Hematopoietic multipotent progenitor cell treated with erythropoietin and hydrocortisone succinate and interleukin-3 and kit ligand, for 4 days (in vitro differentiated cells): ENCODE results near the gene HDAC2.
"Not testable (repeated sequence)": the region's sequence is repeated elsewhere in the genome, so short reads cannot be mapped to it uniquely, and the experiment has no call there.

Experiments
- DNase-seq: peaks from one replicate; pipeline ENCODE4 v3.0.0-alpha.2; 2015

HDAC2 gene

DNA sequence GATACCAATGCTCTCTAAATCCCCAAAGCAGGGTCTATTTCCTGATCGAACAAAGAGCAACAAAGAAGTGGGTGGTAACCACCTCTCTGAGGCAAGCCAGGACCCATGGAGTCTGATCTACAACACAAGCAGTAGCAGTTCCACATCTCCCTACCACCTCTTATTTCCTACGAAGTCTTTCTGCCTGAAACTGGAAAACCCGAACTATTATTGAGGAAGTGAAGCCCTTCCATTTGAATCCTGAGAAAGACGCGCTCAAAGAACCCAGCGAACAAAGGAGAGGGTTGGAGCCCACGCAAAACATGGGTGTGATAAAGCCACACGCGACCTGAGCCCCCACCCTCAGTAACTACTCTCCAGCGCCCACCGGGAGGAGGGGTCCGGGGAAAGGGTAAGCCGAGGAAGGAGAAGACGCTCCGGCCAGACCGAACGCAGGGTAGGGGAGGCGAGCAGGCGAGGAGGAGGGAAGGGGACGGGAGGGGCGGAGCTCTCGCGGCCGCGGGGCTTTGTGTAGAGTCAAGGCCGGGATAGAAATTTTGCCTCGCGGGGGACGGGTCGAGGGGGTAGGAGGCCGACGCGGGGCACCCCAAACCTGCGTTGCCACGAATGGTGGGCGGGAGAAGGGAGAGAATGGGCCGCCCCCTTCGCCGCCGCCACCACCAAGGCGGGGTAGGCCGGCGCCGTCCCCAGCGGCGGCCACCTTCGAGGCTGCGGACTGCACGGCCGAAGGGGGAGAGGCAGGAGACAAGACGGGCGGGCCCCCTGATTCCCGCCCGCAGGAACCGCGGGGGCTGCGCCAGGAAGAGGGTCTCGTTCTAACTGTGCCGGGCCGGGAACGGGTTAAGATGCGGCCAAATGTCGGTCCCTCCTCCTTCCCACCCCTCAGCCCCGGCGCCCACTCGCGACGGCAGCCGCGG lies 802 bp downstream of the HDAC2 start:
- DNase-seq = peak; percentile 82

DNA sequence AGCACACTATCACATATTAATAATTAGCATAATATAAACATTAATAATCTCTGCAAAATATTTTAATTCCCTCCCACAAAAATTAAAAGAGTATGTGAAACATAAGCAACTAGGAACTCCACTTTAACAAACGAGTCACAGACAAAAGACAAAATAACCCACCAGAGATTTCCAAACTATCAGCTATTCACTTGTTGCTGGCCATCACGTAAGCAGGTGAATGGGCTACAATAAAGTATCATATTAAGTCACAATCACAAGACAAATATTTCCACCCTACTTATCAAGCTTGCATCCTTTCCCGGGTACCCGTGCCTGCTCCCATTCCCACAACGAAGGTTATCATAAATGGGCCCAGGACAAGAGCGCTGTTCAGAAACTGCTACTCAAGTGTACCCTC lies 2.5 kb downstream of the HDAC2 start:
- DNase-seq = no peak

DNA sequence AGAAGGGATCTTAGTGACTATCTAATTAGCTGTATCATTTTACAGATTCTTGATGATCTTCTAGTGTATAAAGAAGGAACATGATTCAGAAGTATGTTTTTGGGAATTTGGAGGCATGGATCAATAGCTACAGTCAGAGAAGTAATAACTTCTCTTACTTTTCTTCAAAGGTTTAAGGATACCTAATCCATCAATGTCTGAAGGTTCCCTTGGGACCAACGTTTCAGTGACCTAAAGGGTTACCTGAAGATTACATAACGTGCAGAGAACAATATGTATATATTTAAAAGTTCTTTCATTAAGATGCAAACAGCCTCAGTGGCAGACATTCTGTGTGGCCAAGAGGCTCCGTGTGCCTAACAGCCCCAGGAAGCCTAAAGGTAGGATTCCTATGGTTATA lies 3.2 kb downstream of the HDAC2 start:
- DNase-seq = no peak

DNA sequence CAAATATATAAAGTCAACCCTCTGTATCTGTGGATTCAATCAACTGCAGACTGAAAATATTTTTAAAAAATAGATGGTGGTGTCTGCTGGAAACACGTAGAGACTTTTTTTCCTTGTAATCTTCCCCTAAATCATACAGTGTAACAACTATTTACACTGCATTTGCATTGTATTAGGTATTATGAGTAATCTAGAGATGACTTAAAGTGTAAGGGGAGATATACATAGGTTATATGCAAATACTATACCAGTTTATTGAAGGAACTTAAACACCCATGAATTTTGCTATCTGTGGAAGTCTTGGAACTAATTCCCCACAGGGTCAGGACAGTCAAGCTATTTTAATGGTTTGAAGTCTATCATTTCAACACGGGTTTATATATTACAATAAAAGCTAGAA lies 10.2 kb downstream of the HDAC2 start:
- no peak for DNase-seq

DNA sequence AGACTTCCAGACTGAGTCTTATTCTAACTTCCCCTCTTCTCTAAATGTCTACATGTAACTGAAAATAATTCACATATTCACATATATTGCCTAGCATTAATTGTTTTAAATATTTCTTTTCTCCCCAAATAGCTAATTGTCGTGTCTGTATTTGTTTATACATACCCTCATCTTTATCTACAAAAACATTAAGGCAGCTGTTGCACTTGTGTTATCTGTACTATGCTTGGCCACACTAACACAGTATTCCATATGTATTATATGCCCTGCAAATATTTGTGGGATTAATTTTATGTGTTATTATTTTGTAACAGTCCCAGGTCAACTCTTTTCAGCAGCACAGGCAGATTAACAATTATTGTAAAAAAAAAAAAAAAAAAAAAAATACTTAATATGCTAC lies 11.7 kb downstream of the HDAC2 start:
- DNase-seq = peak; percentile 42

DNA sequence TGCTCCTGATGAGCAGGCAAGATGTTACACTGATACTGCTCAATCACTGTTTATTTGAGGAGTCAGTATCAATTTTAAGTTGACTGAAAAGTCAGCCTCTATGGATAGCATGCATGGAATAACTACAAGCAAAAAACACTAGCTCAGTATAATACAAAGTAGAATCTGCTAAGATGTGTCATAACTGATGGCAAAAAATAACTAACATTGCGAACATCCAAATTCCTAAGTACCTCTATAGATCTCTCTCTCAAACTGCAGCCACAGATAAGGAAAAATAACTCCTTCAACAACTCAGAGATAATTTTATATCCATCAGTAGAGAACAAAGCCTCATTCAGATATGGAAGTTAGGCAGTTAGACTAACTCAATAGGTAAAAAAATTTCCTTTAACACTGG lies 16.3 kb downstream of the HDAC2 start:
- no peak for DNase-seq

DNA sequence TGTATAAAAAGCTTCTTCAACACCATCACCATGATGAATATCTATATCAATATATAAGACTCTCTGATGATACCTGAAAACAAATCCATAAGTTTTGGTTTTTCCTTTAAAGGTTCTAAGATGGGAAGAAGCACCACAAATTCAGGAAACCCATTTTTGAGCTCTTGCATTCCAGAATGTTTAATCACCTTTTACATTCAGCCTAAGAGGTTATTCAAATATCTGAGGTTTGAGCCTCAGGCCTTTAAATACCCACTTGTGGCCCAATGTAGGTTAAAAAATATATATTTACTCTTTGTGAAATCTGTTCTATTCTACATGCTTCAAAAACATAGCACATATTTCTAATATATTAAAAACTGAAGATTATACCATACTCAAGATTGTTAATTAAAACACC lies 17.6 kb downstream of the HDAC2 start:
- no peak for DNase-seq

DNA sequence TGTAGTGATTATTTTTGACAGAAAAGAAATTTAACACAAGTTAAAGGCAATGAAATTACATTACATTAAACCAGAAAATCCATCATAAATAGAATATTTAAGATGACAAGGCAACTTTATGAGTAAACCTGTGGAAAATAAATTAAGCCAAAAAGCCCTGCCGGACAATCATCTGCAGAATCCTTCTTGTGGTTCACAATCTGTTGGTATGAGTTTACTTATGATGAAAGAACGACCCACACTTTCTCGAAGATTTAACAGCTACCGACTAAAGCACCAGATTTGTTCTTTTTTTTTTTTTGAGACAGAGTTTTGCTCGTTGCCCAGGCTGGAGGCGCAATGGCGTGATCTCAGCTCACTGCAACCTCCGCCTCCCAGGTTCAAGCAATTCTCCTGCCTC lies 21.4 kb downstream of the HDAC2 start:
- DNase-seq = no peak

DNA sequence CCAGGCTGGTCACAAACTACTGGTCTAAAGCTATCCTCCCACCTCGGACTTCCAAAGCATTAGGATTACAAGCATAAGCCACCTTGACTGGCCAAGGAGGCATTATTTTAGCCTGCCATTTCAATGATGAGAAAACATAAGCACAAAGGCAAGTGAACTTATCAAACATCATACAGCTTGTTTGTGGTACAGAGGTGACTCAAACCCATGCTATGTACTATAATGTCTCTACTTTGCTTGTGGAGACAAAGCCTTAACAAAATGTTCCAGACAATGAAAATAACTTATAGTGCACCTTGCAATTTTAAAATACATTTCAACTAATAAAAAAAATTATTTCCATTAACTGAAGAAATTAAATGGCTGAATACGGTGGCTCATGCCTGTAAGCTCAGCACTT lies 26.2 kb downstream of the HDAC2 start:
- DNase-seq = no peak

DNA sequence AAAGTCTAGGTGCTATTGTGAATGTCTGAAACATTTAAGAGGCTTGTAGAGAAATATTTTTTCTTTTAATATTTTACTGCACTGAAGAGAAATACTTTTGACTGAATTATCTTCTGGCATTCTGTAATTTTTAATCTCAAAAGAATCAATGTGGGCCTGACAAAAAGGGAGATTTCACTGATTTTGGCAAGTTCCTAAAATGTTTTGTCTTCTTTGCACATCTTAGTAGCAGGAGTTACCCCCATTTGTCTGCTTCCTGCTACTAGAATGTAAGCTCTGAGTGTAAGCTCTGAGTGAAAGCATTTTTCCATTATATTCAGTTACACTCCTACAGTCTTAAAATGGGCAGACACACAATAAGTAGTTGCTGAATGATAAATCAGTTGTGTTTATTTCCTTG lies 31.1 kb downstream of the HDAC2 start:
- no peak for DNase-seq

DNA sequence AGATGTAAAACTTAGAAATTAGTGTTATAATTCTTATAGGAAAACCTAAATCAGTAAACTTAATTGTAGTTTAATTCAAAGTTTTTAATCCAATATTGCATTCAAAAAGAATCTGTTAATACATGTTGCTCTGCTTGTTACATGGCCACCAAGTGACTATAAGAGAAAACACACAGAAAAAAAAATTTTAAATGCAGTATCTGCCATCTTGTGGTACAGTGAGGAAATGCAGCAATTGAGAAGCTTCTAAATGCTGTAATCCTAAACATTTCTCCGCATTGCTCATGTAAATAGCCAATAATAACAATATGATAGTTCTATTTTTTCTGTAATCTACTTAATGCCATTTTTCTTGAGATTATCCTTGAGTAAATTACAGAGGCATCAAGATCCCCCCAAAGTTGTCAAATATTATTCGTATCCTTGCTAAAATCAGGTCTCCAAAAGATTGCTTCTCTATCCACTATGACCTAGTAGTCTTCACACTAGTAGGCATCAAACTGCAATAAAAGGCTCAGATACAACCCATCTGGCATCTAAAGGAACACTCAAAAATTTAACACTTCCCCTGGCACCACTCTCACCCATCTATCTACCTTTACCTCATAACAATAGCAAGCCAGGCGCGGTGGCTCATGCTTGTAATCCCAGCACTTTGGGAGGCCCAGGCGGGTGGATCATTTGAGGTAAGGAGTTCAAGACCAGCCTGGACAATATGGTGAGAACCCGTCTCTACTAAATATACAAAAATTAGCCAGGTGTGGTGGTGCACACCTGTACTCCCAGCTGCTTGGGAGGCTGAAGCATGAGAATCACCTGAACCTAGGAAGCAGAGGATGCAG lies 34.6 kb downstream of the HDAC2 start:
- peak; percentile 84 for DNase-seq

DNA sequence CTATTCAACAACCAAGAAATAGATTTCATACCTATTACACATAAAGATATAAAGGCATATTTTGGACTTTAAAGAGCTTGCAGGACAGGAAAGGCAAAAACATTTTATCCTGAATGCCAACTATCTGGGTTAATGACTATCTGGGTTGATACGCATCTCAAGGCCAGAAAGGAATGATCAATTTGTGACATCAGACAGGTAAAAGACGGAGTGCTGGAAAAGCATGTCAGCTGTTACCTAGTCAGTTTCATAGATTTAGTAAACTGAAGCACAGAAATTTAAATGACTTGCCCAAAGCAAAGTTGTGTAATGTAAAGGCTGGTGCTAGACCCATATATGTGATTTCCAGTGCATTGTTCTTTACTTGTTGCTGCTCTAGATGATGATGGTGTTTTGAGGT lies 36.8 kb downstream of the HDAC2 start:
- no peak for DNase-seq

DNA sequence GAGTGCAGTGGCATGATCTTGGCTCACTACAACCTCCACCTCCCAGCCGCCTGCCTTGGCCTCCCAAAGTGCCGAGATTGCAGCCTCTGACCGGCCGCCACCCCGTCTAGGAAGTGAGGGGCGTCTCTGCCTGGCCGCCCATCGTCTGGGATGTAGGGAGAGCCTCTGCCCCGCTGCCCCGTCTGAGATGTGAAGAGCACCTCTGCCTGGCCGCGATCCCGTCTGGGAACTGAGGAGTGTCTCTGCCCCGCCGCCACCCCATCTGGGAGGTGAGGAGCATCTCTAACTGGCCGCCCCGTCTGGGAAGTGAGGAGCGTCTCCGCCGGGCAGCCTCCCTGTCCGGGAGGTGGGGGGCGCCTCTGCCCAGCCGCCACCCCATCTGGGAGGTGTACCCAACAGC lies 39.0 kb downstream of the HDAC2 start:
- not testable (repeated sequence) for DNase-seq

DNA sequence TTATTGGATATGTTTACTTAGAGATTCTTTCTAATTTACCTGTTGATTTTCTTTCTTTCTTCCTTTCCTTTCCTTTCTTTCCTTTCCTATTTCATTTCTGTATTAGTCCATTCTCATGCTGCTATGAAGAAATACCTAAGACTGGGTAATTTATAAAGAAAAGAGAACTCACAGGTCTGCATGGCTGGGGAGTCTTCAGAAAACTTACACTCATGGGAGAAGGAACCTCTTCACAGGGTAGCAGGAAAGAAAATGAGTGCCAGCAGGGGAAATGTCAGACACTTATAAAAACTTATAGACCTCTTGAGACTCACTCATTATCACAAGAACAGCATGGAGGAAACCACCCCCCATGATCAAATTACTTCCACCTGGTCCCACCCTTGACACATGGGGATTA lies 40.8 kb downstream of the HDAC2 start:
- DNase-seq = no peak

DNA sequence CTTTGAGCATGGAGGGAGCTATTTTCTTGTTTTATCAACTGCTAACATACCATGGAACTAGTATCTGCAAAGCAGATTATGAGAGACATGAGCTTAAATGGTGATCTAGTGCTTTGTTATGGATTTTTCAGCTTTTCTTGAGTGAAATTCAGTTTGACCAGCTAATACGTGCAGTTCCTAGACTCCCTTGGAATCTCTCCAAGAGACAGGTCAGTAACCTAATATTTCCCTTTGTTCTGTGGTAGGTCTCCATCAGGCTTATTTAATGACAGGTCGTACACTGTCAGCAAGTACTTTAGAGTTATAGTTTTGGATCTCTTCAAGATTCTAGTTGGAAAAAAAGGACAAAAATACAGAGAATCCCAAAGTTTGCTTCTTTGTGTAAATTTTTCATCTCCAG lies 43.9 kb downstream of the HDAC2 start:
- no peak for DNase-seq

DNA sequence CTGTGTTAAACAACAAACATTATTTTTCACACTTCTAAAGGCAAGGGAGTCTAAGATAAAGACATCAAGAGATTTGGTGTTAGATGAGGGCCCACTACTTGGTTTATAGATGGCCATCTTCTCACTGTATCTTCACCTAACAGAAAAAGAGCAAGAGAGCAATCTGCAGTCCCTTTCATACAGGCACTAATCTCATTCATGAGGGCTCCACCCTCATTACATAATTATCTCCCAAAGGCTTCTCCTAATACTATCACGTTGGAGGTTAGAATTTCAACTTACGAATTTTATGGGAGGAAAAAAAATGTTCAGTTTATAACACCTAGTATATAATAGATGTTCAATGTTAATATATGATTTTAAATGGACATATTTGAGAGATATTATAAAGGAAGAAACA lies 45.6 kb downstream of the HDAC2 start:
- DNase-seq = no peak

DNA sequence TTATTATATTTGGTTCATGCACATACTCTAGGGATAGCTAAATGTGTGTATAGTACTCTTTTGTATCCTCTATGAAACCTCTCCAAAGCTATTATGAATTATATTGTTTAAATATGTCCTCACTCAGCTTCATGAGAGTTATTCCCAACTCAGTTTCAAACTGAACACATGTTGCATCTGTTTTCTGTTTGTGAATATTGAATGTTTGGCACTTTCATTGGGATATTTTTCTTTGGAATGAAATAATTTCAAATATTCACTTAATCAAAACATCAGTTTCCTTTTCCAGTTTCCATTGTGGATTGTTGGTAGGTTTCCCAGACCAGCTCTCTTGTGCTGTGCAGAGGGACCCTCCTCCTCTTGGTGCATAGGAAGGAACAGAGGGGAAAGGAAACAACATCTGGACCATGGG lies 46.6 kb downstream of the HDAC2 start:
- DNase-seq = no peak

DNA sequence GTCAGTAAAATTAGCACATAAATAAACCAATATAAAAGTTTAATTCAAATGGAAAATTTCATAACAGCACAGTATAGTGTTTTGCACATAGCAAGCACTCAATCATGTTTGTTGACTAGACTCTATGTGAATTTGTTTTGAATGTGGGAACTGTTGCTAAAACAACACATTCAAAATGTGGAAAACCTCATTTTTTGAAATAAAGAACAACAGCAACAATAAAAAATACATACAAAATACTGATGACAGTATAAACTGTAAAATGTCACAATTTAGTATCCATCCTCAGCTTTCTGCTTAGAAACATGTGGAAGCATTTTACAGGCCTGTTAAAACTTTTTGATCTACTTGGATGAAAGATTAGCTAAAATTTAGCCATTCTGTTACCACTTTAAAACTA lies 47.4 kb downstream of the HDAC2 start:
- DNase-seq = no peak

DNA sequence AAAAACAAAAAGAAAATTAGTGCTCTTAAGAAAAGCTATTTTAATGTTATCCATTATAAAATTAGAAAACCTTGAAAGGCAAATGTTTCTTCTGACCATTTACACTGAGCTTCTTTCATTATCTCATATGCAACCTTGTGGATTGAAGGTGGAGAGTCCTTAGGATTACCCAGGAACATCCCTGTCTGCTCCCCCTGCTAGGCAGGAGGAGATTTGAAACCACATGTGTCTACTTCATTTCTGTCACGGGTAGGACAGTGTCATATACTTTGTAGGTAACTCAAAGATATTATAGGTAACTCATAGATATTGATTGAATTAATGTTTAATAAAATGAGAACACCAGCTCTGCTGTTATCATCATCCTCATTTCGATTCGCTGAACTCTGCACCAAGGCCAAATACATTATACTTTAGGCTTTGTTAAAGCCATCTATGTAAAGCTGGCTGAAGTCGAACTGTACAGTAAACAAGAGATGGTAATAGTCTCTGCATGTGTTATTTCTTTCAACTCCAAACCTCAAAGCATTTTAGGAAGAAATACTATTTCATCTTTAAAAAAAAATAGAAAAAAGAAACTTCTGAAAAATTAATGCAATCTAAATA lies 49.5 kb downstream of the HDAC2 start:
- DNase-seq = no peak

DNA sequence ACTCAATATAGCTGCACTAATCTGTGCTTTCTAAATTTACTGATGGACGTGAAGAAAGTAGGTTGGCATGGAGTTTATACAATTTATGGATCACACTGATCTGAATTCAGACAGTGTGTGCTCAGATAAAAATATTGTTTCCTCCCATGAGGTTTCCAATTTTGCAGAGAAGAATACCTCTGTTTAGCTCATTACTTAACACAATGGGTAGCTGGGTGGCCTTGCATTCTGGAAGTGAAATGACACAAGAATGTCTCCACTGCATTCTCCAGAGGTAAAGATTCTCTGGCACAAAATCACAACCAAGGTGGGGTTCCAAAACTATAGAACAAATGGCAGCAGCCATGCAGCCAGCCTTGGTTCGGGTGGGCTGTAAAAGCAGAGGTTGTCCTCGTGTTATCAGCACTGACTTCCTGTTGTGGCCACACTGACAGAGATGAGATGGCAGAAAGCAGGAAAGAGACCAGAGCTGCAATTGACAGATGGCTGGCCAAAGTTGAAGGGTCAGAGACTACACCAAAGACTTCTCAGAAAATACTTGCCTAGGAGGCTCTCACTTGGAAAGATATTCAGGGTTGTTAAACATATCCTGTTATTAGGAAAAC lies 50.2 kb downstream of the HDAC2 start:
- peak; percentile 85 for DNase-seq

DNA sequence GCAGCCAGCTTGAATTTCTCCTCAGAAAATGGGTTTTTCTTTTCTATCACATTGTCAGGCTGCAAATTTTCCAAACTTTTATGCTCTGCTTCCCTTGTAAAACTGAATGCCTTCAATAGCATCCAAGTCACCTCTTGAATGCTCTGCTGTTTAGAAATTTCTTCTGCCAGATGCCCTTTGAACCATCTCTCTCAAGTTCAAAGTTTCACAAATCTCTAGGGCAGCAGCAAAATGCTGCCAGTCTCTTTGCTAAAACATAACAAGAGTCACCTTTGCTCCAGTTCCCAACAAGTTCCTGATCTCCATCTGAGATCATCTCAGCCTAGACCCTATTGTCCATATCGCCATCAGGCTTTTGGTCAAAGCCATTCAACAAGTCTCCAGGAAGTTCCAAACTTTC lies 60.7 kb downstream of the HDAC2 start:
- not testable (repeated sequence) for DNase-seq

DNA sequence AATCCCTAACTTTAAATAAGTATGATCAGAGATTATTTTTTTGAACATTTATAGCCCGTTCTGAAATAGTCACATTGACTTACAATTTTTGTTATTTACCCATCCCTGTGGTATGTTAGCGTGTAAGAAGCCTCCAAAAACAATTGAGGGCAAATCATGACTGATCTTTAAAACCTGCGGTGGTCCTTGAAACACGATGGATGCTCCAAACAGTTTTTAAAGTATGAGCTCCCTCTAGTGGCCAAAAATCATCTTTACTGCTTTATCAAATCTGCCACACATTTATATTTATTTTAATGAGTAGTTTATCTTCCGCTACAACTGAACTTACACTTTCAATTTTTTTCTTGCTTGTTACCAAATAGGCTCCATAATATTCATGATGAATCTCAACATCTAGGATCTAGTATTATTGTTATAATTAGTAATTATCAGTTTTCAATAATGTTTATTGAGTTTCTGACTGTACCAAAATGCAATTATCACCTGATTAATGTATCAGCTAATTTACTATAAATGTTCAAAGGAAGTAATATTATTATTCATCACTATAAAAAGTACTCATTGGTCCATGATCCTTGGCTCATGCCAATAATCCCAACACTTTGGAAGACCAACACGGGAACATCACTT lies 61.6 kb downstream of the HDAC2 start:
- peak; percentile 85 for DNase-seq

DNA sequence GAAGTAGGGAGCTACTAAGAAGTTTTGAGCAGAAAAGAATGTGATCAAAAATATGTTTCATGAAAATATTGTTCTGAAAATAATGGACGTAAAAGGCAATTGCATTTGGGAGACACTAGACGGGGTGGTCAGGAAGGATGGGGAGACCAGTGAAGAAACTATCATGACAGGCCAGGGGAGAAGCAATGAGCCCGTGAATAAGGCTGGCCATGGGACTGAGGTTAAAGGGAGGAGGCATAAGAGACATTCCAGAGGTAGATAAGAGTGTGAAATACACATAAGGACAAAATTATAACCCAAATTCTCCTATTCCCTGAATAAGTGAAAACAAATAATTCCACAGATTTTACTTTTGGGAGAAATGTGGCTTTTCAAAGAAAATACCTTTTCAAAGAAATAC lies 62.1 kb downstream of the HDAC2 start:
- DNase-seq = no peak
